NCI-H446 treated with DMSO at 0.1 percent for 48 hours (cell line): Measurements from ENCODE around the gene ESF1.

ENCODE experiments used
- DNase-seq: peaks from one replicate; lab custom pipeline; 2025; lab: John Stamatoyannopoulos, UW

Gene ESF1

DNA sequence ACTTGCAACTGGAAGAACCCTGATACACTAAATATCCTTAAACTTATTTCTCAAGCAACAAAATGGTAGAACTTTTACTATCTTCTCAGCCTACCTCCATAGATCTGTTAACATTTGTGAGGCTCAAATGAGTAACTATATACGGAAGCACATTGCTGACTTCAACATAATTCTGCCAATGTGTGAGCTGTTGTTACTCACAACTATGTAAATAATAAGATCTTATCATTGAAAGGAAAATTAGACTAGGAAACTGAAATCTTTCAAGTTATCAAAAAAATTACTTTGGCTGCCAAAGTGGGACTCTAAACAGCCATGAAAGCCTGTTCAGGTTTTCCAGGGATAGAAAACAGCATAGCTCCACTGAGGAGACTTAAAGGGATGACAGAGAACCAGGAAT is 105.8 kb downstream of the ESF1 start:
- DNase-seq, result no peak

DNA sequence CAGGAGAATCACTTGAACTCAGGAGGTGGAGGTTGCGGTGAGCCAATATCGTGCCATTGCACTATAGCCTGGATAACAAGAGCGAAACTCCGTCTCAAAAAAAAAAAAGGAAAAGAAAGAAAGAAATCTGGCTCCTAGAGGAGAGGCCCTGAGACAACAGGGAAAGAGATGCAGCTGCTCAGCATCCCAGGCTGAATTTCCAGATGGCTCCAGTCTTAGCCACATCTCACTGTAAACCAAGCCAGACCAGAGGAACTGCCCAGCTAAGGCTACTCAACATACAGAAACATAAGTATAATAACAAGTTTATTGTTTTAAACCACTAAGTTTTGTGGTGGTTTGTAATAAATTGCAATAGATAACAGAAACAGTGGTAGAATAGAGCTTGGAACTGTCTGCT is 107.5 kb downstream of the ESF1 start:
- DNase-seq, result no peak

GRCh38 chr20:13676682-13677081 is 108.0 kb downstream of the ESF1 start:
- DNase-seq, result no peak

GRCh38 chr20:13672690-13673089 is 112.0 kb downstream of the ESF1 start:
- no peak for DNase-seq

GRCh38 chr20:13671916-13672378 is 112.8 kb downstream of the ESF1 start:
- DNase-seq, result peak; percentile 94

DNA sequence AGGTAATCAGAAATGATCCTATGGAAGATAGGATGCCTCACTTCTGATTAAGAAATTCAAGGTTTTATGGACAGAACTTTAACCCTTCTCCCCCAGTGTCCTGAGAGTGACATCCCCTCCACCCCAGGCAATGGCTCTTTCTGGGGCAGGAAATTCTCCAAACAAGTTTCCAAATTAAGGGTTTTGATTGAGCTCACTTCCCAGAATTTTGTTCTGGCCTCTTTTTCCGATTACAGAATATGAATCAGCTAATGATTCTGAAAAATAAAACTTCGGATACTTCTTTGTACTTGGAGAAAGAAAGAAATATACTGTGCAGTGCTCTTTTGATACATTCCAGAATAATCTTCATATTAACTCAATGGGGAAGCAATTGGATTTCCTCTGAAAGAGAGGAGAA is 113.2 kb downstream of the ESF1 start:
- DNase-seq, result no peak

GRCh38 chr20:13670160-13670559 is 114.6 kb downstream of the ESF1 start:
- no peak for DNase-seq

DNA sequence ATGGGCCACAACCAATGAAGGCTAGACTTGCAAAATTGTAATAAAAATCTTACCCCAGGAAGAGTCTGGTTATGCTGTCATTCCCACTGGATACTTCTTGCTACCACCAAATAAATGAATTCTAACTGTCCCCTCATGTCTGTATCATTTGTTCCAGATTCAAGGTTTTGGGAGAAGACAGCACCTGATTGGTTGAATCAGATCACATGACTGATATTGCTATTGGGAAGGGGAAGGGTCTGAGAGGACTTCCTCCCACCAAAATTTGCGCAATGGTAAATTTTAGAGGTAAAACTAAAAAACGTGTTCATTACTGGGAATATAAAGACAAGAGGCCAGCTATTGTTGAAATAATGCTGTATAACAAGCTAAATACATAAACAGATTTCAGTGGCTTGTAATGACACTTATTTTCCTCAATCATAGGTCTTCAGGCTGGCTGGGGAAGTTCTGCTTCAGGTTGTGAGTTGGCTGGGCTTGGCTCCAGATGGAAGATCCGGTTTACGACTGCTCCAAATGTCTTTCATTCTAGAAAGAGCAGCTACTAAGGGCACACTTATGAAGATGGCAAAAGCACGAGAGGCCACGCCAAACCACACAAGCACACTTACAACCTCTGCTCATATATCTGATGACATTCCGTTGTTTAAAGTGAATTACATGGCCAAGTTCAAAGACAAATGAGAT is 118.9 kb downstream of the ESF1 start:
- no peak for DNase-seq
